GM21526 (cell line): ENCODE measurements around the gene MAP4K3.

Source experiments
- ATAC-seq: cut with Tn5 transposase; IDR thresholded peaks from one replicate; pipeline ENCODE4 v1.9.1; 2021; ENCODE audit warnings: moderate library complexity; ENCODE audit not compliant: unreplicated experiment, low FRiP score

MAP4K3 gene

GRCh38 chr2:39216346-39217191 is 220.5 kb downstream of the MAP4K3 start:
- ATAC-seq: no peak

- no peak for ATAC-seq
Observed at GRCh38 chr2:39215545-39215944, 221.5 kb downstream of the MAP4K3 start.

GRCh38 chr2:39213015-39213414 is 224.1 kb downstream of the MAP4K3 start:
- ATAC-seq: no peak

GRCh38 chr2:39210846-39211245 is 226.2 kb downstream of the MAP4K3 start:
- no peak for ATAC-seq

- ATAC-seq: no peak
Observed at GRCh38 chr2:39203382-39203781, 233.7 kb downstream of the MAP4K3 start.

- ATAC-seq: no peak
Observed at GRCh38 chr2:39202639-39203369, 234.3 kb downstream of the MAP4K3 start.
